Memory B cell (primary cell): ENCODE results near the gene RNF213.
A peak's percentile ranks its signal among the peaks of the same experiment; 100 is the strongest.
"Not testable (repeated sequence)": the region's sequence is repeated elsewhere in the genome, so short reads cannot be mapped to it uniquely, and the experiment has no call there.

Experiments used
- ATAC-seq: fragments of 150-1000 bp; cut with Tn5 transposase; 2 replicates; pipeline ENCODE4 v1.10.0; 2021; ENCODE audit warnings: low read depth, mild to moderate bottlenecking, moderate library complexity
- DNase-seq, 2 donors: peaks; one replicate each; pipeline ENCODE4 v3.0.0; 2022; ENCODE audit warnings: low spot score in 2 of 2
- H3K27ac Mint-ChIP-seq: one replicate; pipeline ENCODE4 v1.8.0; 2022; ENCODE audit warnings: mild to moderate bottlenecking, moderate library complexity, mixed read lengths
- H3K27me3 Mint-ChIP-seq: one replicate; pipeline ENCODE4 v1.8.0; 2022; ENCODE audit warnings: mixed read lengths
- H3K36me3 Mint-ChIP-seq: one replicate; pipeline ENCODE4 v1.8.0; 2022; ENCODE audit warnings: mild to moderate bottlenecking, mixed read lengths
- H3K4me1 Mint-ChIP-seq: one replicate; pipeline ENCODE4 v1.8.0; 2022; ENCODE audit warnings: mixed read lengths
- H3K4me3 Mint-ChIP-seq: one replicate; pipeline ENCODE4 v1.8.0; 2022; ENCODE audit warnings: mild to moderate bottlenecking, moderate library complexity, mixed read lengths
- H3K9me3 Mint-ChIP-seq: one replicate; pipeline ENCODE4 v1.8.0; 2022; ENCODE audit warnings: mixed read lengths

The RNF213 gene

GRCh38 chr17:80237386-80237785 is 23.3 kb upstream of the RNF213 start:
- ATAC-seq, result no peak
- H3K36me3 Mint-ChIP-seq, result peaks cover 14% of the 10 kb centered on the region
- no peak overlapping the region for H3K27ac Mint-ChIP-seq
- DNase-seq, result no peak
- H3K9me3 Mint-ChIP-seq, result peaks cover 8% of the 10 kb centered on the region
- H3K4me3 Mint-ChIP-seq, result no peak overlapping the region
- H3K27me3 Mint-ChIP-seq, result no peaks in the 10 kb centered on the region
- no peaks in the 10 kb centered on the region for H3K4me1 Mint-ChIP-seq

DNA sequence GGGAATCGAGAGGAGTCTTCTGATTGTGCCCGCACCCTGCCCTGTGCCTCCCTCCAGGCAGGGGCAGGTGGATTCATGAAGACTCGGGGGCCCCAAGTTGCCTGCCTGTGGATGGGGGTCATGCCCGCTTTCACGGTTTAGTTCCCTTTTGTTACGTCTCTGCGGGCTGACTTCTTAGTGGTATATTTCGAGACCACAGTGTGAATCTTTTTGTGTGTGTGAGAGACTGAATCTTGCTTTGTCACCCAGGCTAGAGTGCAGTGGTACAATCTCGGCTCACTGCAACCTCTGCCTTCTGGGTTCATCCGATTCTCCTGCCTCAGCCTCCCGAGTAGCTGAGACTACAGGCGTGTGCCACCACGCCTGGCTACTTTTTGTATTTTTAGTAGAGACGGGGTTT is 18.1 kb upstream of the RNF213 start:
- H3K27me3 Mint-ChIP-seq, result no peaks in the 10 kb centered on the region

DNA sequence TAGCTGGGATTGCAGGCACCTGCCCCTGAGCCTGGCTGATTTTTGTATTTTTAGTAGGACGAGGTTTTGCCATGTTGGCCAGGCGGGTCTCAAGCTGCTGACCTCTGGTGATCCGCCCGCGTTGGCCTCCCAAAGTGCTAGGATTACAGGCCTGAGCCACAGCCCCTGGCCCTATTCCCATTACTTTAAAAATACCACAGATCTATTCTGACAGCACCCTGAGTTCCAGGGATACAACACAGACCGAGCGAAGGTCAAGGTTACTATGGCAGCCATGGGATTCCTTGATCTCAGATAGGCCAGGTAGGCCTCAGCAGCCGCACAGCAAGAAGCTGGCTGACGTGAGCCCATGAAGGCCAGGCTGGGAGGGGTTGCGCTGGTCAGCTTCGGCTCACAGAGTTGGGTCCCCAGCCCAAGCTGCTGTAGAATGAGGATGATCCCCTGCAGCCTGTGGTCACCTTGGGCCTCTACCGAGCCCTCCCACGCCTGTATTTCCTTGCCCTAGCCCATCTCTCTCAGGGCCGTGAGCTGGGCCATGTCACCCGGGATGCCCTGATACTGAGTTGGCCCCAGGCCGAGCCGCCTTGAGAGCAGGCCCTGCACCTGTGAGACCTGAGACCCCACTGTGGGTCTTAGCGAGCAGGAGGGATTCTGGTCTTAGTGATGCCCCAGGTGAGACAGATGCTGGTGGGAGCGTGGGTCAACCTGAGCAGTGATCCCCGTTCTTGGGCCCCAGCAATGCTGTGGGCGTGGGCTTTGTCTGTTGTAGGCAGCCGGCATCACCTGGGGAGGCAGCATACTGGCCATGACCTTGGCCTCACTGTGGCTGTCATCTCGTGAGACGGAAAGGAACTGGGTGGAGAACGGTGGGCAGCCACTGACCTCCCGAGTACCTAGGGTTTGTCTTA is 16.9 kb upstream of the RNF213 start:
- ATAC-seq, result no peak
- no peak overlapping the region for H3K27ac Mint-ChIP-seq

More for the DNA sequence above, 18.1 kb upstream of the RNF213 start:
- DNase-seq (no peak), ATAC-seq (no peak)
- peaks cover 3% of the 10 kb centered on the region for H3K36me3 Mint-ChIP-seq
- H3K4me1 Mint-ChIP-seq, result no peaks in the 10 kb centered on the region
- H3K27ac Mint-ChIP-seq, result no peak overlapping the region
- no peaks in the 10 kb centered on the region for H3K9me3 Mint-ChIP-seq
- H3K4me3 Mint-ChIP-seq, result no peak overlapping the region

GRCh38 chr17:80244448-80244847 is 16.2 kb upstream of the RNF213 start:
- DNase-seq, H3K9me3 Mint-ChIP-seq, ATAC-seq, H3K4me3 Mint-ChIP-seq, H3K27me3 Mint-ChIP-seq, H3K36me3 Mint-ChIP-seq, H3K27ac Mint-ChIP-seq, H3K4me1 Mint-ChIP-seq: not testable (repeated sequence)

More for the DNA sequence above, 16.9 kb upstream of the RNF213 start:
- Mint-ChIP-seq H3K36me3 (no peaks in the 10 kb centered on the region), H3K27me3 (no peaks in the 10 kb centered on the region), H3K4me1 (no peaks in the 10 kb centered on the region), H3K9me3 (no peaks in the 10 kb centered on the region), H3K4me3 (no peak overlapping the region)
- no peak for DNase-seq

- H3K27me3 Mint-ChIP-seq, result no peaks in the 10 kb centered on the region
- H3K4me1 Mint-ChIP-seq, result no peaks in the 10 kb centered on the region
- H3K4me3 Mint-ChIP-seq, result no peak overlapping the region
- H3K36me3 Mint-ChIP-seq, result no peaks in the 10 kb centered on the region
- no peak for ATAC-seq
- H3K9me3 Mint-ChIP-seq, result no peaks in the 10 kb centered on the region
- no peak for DNase-seq
- no peak overlapping the region for H3K27ac Mint-ChIP-seq
Observed at GRCh38 chr17:80244871-80245509, 15.7 kb upstream of the RNF213 start.

DNA sequence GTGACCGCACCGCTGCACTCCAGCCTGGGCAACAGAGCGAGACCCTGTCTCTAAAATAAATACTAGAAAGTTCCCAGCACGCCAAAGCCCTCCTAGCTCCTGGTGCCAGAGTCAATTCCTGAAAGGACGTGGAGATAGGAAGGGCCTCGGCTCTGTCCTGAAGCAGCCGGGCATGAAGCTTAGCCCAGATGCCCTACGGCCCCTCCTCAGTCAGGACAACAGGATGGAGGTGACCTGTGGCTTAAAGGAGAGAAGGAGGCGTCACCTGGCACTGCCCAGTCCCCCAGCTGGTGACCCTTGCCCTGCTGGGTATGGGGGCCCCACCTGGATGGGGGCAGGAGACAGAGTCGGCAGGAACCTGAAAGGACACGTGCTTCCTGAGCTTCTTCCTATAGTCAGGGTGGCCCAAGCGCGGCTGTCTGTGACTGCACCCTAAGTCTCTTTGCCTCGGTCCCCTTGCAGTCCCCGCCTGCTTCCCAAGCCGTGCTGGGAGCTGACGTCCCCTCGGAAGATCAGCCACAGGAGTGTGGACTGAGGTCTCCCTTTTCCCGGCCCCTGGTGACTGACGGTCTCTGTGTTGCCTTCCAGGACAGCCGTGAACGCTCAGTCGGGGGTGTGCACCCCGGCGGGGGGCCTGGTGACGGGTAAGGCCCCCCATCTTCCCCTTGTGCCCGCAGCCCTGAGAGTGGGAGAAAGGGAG is 14.9 kb upstream of the RNF213 start:
- H3K4me1 Mint-ChIP-seq, result no peaks in the 10 kb centered on the region
- ATAC-seq (no peak), DNase-seq (no peak)
- H3K4me3 Mint-ChIP-seq, result no peak overlapping the region
- H3K36me3 Mint-ChIP-seq, result no peaks in the 10 kb centered on the region
- no peak overlapping the region for H3K27ac Mint-ChIP-seq
- no peaks in the 10 kb centered on the region for H3K27me3 Mint-ChIP-seq
- no peaks in the 10 kb centered on the region for H3K9me3 Mint-ChIP-seq

DNA sequence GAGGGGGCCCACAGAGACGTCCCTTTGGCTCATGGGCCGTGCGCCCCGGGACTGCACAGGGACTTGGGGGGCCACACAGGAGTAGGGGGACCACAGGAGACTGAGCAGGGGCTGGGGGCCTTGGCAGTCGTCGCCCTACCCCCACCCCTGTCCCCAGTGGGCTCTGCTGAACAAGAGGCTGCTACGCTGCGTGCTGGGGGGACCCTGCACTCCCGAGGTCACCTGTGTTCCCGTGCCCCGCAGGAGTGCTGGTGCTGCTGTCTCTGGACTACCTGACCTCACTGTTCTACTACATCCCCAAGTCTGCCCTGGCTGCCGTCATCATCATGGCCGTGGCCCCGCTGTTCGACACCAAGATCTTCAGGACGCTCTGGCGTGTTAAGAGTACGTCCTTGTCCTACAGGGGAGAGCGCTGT is 14.4 kb upstream of the RNF213 start:
- Mint-ChIP-seq H3K27me3 (no peaks in the 10 kb centered on the region), H3K4me1 (no peaks in the 10 kb centered on the region), H3K27ac (no peak overlapping the region), H3K9me3 (no peaks in the 10 kb centered on the region), H3K4me3 (no peak overlapping the region), H3K36me3 (no peaks in the 10 kb centered on the region)
- DNase-seq (no peak), ATAC-seq (no peak)

DNA sequence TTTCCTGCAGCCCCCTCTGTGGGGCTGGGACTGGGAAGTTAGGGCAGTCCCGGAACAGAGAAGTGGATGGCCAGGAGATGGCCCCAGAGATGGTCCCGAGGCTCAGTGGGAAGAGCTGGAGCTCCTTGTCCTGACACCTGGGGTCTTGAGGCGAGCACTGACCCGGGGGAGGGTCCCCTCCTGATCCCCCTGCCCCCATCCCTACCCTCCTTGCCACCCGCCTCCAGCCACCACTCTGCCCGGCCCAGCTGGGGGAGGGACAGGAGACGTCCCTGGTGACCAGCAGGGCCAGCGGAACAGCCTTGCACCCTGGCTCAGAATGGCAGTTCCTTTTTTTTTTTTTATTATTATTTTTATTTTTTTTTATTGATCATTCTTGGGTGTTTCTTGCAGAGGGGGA is 13.9 kb upstream of the RNF213 start:
- no peaks in the 10 kb centered on the region for H3K27me3 Mint-ChIP-seq
- no peaks in the 10 kb centered on the region for H3K4me1 Mint-ChIP-seq
- H3K9me3 Mint-ChIP-seq, result no peaks in the 10 kb centered on the region
- no peak overlapping the region for H3K4me3 Mint-ChIP-seq
- H3K36me3 Mint-ChIP-seq, result no peaks in the 10 kb centered on the region
- no peak for DNase-seq
- no peak for ATAC-seq
- H3K27ac Mint-ChIP-seq, result no peak overlapping the region

DNA sequence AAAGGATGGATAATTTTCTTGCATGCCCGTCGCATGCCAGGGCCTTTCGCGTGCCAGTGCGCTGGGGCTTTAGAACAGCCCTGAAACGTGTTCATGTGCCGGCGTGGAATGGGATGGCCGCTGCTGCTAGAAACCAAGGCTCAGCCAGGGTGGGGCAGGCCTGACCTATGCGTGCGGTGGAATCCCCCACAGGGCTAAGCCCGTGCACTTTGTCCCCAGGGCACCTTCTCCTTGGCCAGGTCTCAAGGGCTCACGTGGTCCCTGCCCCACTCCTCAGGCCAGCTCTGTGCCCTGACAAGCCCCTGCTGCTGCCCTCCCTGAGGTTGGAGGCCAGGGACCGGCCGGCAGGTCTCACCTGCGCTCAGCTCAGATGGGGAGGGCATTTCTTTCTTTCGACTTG is 13.1 kb upstream of the RNF213 start:
- no peak for ATAC-seq
- no peak for DNase-seq
- Mint-ChIP-seq H3K9me3 (no peaks in the 10 kb centered on the region), H3K36me3 (no peaks in the 10 kb centered on the region), H3K27ac (no peak overlapping the region), H3K27me3 (no peaks in the 10 kb centered on the region), H3K4me3 (no peak overlapping the region), H3K4me1 (no peaks in the 10 kb centered on the region)

DNA sequence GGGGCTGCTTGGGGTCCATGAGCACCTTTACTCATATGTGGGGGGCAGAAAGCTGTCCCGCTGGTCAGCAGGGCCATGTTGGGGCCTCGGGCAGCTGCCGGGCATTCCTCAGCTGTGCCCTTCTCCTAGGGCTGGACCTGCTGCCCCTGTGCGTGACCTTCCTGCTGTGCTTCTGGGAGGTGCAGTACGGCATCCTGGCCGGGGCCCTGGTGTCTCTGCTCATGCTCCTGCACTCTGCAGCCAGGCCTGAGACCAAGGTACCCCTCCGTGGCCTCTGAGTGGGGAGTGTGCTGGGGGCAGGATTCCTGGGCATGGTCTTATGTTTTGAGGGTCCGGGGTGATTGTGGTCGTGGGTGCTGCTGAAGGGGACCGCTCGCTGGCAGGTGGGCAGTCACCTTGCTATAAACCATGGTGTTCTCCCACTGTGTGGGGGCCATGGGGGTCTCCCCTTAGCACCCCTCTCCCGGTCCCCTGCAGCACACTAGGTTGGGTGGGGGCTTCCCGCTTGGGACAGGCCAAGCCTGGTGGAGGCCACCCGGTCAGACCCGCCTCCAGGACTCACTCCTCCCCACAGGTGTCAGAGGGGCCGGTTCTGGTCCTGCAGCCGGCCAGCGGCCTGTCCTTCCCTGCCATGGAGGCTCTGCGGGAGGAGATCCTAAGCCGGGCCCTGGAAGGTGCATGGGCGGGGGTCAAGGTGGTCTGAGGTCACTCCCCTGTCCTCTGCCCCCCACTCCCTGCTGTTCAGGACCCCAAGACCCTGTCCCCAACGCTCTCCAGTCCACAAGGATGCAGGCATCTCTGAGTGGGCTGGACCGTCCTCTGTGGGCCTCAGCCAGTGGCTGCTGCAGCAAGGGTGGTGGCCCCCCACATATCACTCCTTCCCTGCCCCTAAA is 12.4 kb upstream of the RNF213 start:
- Mint-ChIP-seq H3K9me3 (no peaks in the 10 kb centered on the region), H3K4me3 (no peak overlapping the region), H3K4me1 (no peaks in the 10 kb centered on the region), H3K27ac (no peak overlapping the region), H3K36me3 (no peaks in the 10 kb centered on the region), H3K27me3 (no peaks in the 10 kb centered on the region)
- no peak for ATAC-seq
- DNase-seq, result no peak

GRCh38 chr17:80248894-80249710 is 11.6 kb upstream of the RNF213 start:
- H3K4me3 Mint-ChIP-seq, result no peak overlapping the region
- DNase-seq (no peak), ATAC-seq (no peak)
- H3K9me3 Mint-ChIP-seq, result no peaks in the 10 kb centered on the region
- peaks cover under 1% of the 10 kb centered on the region for H3K36me3 Mint-ChIP-seq
- H3K27ac Mint-ChIP-seq, result no peak overlapping the region
- no peaks in the 10 kb centered on the region for H3K27me3 Mint-ChIP-seq
- H3K4me1 Mint-ChIP-seq, result peaks cover under 1% of the 10 kb centered on the region

DNA sequence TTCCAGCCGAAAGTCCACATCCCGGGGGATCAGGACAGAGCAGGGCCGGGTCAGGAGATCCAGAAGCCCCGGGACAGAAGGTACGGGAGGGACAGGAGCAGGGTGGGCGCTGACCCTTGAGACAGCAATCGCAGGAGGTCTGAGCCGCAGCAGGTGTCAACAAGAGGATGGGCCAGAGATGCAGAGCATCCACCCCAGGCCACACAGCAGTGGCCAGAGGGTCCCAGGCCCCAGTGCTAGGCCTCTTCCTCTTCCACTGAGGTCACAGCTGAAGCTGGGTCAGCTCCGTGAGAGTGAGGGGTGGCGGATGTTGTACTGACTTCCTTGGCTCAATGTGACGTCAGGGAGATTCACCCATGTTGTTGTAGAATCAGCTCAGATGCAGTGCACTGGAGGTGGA is 8.7 kb upstream of the RNF213 start:
- Mint-ChIP-seq H3K4me1 (peaks cover 7% of the 10 kb centered on the region), H3K9me3 (no peaks in the 10 kb centered on the region), H3K4me3 (no peak overlapping the region), H3K27me3 (peaks cover 2% of the 10 kb centered on the region), H3K27ac (no peak overlapping the region), H3K36me3 (peaks cover 2% of the 10 kb centered on the region)
- ATAC-seq, result no peak
- no peak for DNase-seq

DNA sequence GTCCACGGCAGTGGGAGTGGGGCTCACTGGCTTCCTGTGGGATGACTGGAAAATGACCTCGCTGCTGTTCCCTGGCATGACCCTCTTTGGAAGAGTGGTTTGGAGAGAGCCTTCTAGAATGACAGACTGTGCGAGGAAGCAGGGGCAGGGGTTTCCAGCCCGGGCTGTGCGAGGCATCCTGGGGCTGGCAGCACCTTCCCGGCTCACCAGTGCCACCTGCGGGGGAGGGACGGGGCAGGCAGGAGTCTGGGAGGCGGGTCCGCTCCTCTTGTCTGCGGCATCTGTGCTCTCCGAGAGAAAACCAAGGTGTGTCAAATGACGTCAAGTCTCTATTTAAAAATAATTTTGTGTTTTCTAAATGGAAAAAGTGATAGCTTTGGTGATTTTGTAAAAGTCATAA is 7.8 kb upstream of the RNF213 start:
- ATAC-seq (peak; percentile 90), DNase-seq (peak; percentile 71 to 73)
- no peaks in the 10 kb centered on the region for H3K9me3 Mint-ChIP-seq
- H3K27me3 Mint-ChIP-seq, result peaks cover 2% of the 10 kb centered on the region
- no peak overlapping the region for H3K27ac Mint-ChIP-seq
- no peak overlapping the region for H3K4me3 Mint-ChIP-seq
- peaks cover 9% of the 10 kb centered on the region for H3K4me1 Mint-ChIP-seq
- H3K36me3 Mint-ChIP-seq, result peaks cover 2% of the 10 kb centered on the region
